HG03175 (cell line): ENCODE results near the gene TOGARAM1.

ENCODE experiments used
- ATAC-seq: cut with Tn5 transposase; IDR thresholded peaks from one replicate; pipeline ENCODE4 v1.9.1; 2021; ENCODE audit warnings: mild to moderate bottlenecking, moderate library complexity; ENCODE audit not compliant: unreplicated experiment

The TOGARAM1 gene

DNA sequence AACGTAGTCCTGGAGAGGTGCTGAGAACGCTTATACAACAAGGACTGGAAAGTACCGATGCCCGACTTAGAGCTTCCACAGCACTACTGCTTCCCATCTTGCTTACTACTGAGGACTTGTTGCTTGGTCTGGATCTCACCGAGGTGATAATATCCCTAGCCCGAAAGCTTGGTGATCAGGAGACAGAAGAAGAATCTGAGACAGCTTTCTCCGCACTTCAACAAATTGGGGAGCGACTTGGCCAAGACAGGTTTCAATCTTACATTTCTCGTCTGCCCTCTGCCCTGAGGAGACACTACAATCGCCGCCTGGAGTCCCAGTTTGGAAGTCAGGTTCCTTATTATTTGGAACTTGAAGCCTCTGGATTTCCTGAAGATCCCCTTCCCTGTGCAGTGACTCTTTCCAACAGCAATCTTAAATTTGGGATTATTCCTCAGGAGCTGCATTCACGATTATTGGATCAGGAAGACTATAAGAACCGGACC lies 1.1 kb downstream of the TOGARAM1 start:
- ATAC-seq = no peak

DNA sequence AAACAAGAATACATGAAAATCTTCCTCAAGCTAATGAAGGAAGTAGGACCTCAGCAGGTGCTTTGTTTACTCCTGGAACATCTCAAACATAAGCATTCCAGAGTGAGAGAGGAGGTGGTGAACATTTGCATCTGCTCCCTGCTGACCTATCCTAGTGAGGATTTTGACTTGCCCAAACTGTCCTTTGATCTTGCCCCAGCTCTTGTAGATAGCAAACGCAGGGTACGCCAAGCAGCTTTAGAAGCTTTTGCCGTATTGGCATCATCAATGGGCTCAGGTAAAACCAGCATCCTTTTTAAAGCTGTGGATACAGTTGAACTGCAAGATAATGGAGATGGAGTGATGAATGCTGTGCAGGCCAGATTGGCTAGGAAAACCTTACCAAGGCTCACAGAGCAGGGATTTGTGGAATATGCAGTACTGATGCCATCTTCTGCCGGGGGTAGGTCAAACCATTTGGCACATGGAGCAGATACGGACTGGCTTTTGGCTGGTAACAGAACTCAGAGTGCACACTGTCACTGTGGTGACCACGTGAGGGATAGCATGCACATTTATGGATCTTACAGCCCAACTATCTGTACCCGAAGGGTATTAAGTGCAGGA lies 1.9 kb downstream of the TOGARAM1 start:
- no peak for ATAC-seq

DNA sequence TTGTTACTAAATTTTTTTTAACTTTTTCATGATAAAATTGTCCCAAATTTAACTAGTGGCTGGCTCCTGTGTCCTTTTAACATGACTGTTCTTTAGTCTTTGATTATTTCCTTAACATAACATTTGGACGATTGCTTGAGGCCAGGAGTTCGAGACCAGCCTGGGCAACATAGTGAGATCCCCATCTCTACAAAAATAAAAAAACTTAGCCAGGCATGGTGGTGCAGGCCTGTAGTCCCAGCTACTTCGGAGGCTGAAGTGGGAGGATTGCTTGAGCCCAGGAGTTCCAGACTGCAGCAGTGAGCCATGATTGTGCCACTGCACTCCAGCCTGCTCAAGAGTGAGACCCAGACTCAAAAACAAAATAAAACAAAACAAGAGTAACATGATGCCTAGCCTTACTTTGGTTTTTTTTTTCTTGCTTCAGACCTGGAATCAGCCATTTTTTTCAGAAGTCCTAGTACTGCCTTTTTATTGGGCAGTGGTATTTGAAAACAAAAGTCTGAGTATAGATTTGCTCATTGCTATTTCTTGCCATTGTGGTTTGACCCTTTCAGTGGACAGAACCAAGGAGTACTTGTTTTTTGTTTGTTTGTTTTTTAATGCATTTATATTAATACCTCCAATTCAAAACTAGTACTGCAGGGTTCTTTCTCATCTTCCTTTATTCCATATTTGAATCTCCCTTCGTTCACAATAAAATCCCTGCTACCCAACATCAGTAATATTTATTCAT lies 4.8 kb downstream of the TOGARAM1 start:
- ATAC-seq = no peak

DNA sequence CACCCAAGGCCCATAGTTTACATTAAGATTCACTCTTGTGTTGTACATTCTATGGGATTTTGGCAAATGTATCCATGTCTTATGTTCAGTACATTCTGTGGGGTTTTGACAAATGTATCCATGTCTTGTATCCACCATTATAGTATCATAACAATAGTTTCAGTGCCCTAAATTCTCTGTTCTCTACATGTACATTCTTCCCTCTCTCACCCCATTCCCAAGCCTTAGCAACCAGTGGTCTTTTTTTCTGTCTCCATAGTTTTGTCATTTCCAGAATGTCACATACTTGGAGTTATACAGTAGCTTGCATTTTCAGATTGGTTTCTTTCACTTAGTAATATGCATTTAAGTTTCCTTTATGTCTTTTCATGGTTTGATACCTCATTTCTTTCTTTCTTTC lies 6.7 kb downstream of the TOGARAM1 start:
- no peak for ATAC-seq

GRCh38 chr14:44970907-44971306 lies 8.9 kb downstream of the TOGARAM1 start:
- ATAC-seq = no peak

DNA sequence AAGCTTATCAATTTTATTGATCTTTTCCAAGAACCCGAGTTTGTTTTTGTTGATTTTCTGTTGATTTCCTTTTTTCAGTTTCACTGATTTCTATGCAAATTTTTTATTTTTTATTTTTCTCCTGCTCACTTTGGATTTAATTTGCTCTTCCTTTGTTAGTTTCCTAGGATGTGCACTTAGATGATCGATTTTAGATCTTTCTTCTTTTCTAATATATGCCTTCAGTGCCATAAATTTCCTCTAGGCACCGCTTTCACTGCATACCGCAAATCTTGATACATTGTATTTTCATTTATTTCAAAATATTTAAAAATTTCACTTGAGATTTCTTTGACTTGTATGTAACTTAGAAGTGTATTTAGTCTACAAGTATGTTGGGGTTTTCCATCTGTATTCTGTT lies 9.5 kb downstream of the TOGARAM1 start:
- no peak for ATAC-seq

GRCh38 chr14:44979273-44979672 lies 17.3 kb downstream of the TOGARAM1 start:
- ATAC-seq = no peak

DNA sequence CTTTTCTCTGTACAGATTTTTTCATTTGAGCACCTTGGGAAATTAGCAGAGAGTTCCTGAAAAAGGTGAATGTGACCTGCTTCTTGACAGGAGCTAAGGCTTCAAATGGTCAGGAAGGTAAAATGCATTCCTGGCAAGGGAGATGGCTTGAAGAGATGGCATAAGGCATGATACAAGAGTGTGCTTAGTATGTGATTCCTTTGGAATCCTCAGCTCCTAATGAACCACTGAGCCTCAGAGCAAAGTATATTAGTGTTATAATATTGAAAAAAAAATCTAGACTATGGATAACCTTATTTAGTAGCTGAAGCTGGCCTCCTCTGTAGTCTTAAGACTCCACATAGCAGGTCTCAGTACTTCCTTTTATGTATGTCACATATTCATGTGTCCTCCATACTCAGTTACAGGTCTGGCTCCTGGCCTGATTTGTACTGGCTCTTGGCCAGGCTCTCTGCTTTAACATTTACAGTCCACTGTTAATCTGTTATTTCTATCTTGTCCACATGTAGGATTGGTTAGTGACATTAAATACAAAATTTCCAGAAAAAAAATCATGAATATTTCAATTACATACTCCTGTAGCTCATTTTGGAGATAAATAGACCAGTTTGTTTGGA lies 17.9 kb downstream of the TOGARAM1 start:
- ATAC-seq = no peak

DNA sequence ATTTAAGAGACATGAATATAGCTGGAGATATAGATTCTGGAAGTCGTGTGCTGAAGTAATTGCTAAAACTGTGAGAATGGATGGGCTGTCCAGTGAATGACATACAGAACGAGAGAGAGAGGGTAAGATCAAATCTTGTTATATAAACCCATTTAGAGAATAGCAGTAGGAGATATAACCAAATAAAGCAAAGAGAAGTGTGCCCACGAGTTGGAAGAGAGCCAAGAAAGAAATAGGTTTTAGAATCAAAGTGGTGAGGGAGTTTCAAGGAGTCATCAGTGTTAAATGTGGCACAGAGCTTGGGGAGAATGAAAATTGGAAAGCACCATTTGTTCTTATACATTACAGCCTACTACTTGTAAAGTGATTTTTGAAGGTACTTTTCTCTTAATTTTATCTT lies 19.2 kb downstream of the TOGARAM1 start:
- no peak for ATAC-seq

DNA sequence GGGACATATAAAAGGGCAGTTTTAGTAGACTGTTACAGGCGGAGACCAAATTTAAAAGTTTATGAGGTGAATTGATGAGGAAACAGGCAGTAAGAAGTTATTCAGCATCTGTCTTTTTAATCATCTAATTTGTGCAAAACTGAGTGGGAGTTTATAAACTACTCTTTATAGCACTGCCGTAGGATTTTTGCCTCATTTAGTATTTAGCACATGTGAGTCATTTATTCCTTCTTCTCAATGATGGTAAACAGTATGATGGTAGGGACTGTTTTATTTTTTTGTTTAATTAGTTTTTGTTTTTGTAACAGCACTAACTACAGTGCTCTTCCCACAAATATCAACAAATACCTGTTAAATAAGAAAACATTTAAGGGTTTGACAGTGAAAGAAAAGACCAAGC lies 20.6 kb downstream of the TOGARAM1 start:
- ATAC-seq = no peak

DNA sequence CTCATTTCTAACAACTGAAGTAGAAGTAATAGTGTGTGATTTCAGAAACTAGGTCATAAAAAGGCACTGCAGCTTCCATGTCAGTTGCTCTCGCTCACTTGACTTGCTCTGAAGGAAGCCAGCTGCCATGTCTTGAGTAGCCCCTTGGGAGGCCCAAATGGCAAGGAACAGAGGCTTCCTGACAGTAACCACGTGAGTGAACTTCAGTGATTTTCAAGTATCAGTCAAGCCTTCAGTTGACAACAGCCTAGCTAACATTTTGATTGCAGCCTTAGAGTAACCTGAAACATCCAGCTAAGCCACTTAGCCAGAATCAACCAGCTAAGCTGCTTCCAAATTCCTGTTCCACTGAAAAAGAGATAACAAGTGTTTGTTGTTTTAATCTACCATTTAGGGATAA lies 26.7 kb downstream of the TOGARAM1 start:
- ATAC-seq = no peak

DNA sequence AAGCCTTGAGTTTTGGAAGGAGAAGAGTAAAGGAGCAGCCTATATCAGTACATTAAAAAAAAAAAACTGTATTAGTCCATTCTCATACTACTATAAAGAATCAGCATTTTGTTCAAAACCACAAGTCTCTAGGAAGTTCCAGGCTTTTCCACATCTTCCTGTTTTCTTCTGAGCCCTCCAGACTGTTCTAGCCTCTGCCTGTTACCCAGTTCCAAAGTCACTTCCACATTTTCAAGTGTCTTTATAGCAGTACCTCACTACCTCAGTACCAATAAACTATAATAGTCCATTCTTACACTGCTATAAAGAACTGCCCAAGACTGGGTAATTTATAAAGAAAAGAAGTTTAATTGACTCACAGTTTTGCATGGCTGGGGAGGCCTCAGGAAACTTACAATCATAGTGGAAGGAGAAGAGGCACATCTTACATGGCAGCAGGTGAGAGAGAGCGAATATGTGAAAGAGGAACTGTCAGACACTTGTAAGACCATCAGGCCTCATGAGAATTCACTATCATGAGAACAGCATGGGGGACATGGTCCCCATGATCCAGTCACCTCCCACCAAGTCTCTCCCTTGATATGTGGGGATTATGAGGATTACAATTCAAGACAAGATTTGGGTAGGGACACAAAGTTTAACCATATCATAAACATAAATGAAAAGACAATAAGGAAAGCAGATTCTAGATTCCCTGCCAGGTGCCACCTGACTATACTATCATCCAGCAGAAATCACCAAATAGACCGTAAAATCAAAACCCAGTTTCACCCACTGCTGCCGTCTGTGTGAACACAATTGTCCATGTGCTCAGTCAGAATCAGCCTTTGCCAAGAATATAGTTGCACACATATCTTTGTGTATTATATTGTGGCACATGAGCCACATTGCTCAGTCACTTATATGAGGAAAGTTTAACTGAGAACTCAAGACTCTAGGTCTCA lies 27.8 kb downstream of the TOGARAM1 start:
- ATAC-seq = no peak

DNA sequence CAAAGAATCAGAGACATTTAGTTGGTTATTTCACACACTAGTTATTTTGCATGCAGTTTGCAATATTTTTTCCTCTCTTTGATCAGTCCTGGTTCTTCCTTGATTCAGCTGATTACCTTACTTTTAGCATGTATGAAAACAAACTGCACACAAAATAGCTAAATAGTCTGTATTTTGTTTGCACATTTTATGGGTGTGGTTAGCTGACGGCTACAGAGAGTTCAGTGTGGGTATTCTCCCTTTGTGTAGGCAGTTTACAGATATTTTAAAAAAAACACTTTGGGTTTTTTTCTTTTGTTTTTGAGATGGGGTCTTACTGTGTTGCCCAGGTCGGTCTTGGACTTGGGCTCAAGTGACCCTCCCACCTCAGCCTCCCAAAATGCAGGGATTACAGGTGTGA lies 28.5 kb downstream of the TOGARAM1 start:
- no peak for ATAC-seq

DNA sequence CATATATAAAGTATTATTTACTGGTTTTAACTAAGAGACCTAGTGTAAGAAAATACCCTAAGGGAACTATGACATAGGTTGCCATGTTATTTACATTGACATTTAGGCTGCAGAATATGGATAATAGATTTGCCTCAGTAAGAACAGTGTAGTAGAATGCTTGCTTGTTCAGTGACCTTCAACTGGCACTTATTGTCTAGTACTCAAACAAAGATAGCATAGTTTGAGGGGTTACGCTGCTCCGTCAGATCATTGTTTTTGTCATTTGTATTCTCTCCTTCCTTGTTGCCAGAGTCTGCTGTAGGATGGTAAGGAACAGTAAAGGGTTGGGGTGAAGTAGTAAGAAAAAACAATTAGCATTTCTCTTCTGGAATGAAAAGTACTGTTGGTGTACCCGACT lies 33.2 kb downstream of the TOGARAM1 start:
- ATAC-seq = no peak

DNA sequence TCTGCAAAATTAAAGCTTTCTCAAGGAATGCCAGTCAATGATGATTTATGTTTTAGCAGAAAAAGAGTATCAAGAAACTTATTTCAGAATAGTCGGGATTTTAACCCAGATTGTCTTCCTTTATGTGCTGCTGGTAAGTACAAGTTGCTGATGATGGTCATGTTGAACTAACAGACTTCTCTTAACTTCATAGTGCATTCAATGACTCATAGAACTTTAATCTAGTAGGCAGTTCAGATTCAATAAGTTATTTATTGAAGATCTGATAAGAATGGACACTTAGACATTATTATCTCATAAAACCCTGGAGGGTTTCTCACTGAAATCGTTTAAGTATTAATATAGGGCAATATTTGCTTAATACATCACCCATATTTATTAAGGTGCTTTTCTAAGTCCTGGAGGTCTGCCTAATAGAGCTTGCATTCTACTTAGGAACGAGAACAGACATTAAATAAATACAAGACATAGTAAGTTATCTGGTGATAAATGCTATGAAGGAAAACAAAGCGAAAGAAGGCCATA lies 33.8 kb downstream of the TOGARAM1 start:
- no peak for ATAC-seq

DNA sequence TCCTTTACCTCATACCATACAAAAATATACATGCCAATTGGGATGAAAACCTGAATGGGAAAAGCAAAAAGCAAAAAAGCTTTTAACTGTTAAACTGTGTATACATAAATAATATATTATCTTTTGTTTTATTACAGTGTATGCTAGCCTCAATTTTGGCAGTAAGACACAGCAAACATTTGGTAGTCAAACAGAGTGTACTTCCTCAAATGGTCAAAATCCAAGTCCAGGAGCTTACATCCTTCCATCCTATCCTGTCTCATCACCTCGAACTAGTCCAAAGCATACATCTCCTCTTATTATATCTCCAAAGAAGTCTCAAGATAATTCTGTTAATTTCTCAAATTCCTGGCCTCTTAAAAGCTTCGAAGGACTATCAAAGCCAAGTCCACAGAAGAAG lies 41.9 kb downstream of the TOGARAM1 start:
- no peak for ATAC-seq

GRCh38 chr14:45015133-45015532 lies 53.1 kb downstream of the TOGARAM1 start:
- ATAC-seq = no peak

GRCh38 chr14:45028107-45028626 lies 66.2 kb downstream of the TOGARAM1 start:
- no peak for ATAC-seq

DNA sequence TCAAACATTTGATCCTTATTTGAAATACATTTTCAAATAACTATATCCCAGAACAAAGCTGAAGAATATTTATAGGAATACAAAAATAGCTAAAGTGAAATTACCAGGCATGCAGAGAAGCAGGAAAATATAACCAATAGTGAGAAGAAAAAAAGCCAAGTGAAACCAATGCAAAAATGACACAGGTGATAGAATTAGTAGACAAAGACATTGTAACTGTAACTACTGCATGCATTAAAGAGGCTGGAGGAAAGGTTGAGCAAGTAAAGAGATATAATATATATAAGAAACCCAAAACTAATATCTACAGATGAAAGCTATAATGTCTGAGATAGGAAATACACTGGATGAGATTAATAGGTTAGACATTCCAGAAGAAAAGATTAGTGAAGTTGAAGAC lies 72.7 kb downstream of the TOGARAM1 start:
- ATAC-seq = no peak

DNA sequence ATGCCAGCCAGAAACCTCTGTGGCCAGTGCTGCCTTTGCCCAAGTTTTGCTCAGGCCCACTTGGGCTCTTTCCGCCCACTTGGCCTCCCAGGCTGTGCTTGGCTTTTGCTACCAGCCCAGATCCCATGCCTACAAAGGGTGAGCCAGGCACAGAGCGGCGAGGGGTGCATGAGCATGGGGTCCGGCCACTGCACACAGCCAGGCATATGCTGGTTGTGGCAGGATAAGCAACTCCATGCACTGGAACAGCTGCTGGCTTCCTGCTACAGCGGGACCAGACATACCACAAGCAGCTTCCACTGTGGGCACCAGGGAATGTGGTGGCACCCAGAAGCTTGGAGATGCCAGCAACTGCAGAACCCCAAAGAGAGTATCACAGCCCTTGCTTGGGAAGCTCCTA lies 76.3 kb downstream of the TOGARAM1 start:
- no peak for ATAC-seq

DNA sequence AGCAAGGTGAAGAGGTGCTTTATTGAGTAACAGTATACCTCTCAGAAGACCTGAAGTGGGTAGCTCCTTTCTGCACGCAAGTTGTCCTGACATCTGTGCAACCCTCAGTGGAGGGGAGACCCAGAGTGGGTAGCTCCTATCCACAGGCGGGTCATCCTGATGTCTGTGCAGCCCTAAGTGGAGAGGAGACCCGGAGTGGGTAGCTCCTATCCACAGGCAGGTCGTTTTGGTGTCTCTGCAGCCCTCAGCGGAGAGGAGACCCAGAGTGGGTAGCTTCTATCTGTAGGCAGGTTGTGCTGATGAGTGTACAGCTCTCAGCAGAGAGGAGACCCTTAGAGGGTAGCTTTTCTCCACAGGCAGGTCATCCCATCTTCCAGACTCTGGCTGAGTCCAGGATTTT lies 76.9 kb downstream of the TOGARAM1 start:
- ATAC-seq = no peak
